Jurkat, Clone E6-1 (cell line): Measurements from ENCODE around the gene TSPEAR.
"Not testable (repeated sequence)": the region's sequence is repeated elsewhere in the genome, so short reads cannot be mapped to it uniquely, and the experiment has no call there.

Experiments
- DNase-seq: peaks from one replicate; pipeline ENCODE4 v3.0.0-alpha.2; 2011; ENCODE audit warnings: low read depth, low spot score
- H3K4me3 ChIP-seq: 2 replicates; pipeline ENCODE4 v1.5.1; 2011; ENCODE audit warnings: mild to moderate bottlenecking, low read length, control low read depth, moderate library complexity

The TSPEAR gene

DNA sequence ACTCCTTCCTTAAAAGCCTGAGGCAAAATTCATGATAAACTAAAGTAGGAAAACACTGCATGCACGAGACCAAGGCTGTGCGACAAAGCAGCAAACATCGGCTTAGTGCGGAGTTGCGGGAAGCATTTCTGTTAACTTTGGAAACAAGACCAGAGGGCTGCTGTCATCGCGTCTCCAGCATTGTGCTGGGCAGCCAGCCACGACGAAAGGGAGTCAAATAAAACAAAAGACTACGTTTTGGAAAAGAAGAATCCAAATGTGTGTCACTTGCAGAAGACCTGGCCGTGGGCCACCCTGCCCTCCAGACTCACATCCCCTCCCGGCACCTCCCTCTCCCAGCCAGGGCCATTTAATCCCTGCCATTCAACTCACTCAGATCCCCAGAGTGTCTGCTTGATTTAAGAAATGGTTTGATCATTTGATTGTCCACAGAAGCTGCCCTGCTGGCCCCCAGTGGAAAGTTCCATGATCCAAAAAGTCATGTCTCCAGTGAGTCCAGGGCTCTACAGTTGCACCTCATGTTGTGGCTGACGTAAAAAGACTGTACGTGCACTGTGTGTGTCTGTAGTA is 67.5 kb downstream of the TSPEAR start:
- DNase-seq, result no peak
- H3K4me3 ChIP-seq, result no peak overlapping the region

DNA sequence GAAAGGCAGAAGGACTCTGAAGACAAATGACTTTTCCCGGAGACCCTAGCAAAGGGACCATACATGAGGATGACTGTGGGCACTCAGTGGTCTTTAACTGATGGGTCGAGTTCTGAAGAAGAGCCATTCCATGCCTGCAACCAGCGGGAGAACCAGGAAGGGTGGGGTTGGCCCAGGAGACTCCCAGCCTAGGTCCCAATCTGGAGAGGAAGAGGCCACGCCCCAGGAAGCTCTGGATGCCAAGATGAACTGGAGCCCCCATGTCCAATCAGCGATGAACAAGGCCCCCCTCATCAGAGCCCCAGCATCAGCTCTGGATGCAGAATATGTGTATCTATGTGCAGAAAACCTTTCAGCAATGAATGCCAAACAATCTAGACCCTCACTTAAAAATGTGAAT is 70.6 kb downstream of the TSPEAR start:
- no peak overlapping the region for H3K4me3 ChIP-seq
- no peak for DNase-seq

- no peak overlapping the region for H3K4me3 ChIP-seq
- no peak for DNase-seq
These were observed 72.1 kb downstream of the TSPEAR start for GRCh38 chr21:44639331-44639655.

GRCh38 chr21:44638506-44639330 is 72.7 kb downstream of the TSPEAR start:
- not testable (repeated sequence) for H3K4me3 ChIP-seq, DNase-seq

- not testable (repeated sequence) for H3K4me3 ChIP-seq, DNase-seq
These were observed 73.5 kb downstream of the TSPEAR start for GRCh38 chr21:44637851-44638348.

GRCh38 chr21:44637018-44637850 is 74.1 kb downstream of the TSPEAR start, which contains the start of gene KRTAP10-10:
TSS of gene KRTAP10-10 (plus strand) at chr21:44637356. CDS start at chr21:44637418, 62 bp downstream.
- no peak for DNase-seq
- H3K4me3 ChIP-seq, result no peak within 1 kb of the TSS

GRCh38 chr21:44636209-44637017 is 75.0 kb downstream of the TSPEAR start:
- DNase-seq, result no peak
- no peak overlapping the region for H3K4me3 ChIP-seq

- no peak for DNase-seq
- no peak overlapping the region for H3K4me3 ChIP-seq
These were observed 79.3 kb downstream of the TSPEAR start for GRCh38 chr21:44632067-44632466.

GRCh38 chr21:44630440-44630839 is 80.9 kb downstream of the TSPEAR start:
- no peak overlapping the region for H3K4me3 ChIP-seq
- DNase-seq, result no peak

DNA sequence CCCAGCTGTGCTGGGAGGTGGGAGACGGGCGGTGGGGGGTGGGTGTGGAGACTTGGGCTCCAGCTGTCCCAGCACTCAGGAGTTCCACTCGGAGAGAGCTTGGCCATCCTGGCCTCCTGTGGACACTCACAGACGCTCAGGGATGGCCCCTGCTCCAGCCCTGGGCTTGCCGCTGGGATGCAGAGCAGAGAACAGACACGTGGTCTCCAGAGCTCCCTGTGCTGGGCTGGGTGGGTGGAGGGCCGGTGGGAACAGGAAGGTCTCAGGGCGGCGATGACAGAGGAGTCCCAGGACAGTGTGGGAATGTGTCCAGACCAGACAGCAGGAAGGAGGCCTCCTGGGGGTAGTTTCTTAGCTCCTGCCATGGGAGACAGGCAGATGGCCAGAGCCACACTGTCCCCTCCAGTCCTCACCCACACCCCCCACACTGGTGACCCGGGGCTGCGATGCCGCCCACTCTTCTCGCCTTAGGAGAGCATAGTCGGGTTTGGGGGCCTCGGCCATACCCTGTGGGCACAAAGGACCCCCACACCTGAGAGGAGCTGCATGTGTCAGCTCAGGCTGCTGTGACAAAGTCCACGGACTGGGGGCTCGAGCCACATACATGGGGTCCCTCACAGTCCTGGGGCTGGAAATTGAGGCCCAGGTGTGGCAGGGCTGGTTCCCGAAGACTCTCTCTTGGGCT is 82.5 kb downstream of the TSPEAR start:
- no peak for DNase-seq

GRCh38 chr21:44627831-44628233 is 83.5 kb downstream of the TSPEAR start:
- not testable (repeated sequence) for DNase-seq, H3K4me3 ChIP-seq

More for the DNA sequence above, 82.5 kb downstream of the TSPEAR start:
- no peak overlapping the region for H3K4me3 ChIP-seq

DNA sequence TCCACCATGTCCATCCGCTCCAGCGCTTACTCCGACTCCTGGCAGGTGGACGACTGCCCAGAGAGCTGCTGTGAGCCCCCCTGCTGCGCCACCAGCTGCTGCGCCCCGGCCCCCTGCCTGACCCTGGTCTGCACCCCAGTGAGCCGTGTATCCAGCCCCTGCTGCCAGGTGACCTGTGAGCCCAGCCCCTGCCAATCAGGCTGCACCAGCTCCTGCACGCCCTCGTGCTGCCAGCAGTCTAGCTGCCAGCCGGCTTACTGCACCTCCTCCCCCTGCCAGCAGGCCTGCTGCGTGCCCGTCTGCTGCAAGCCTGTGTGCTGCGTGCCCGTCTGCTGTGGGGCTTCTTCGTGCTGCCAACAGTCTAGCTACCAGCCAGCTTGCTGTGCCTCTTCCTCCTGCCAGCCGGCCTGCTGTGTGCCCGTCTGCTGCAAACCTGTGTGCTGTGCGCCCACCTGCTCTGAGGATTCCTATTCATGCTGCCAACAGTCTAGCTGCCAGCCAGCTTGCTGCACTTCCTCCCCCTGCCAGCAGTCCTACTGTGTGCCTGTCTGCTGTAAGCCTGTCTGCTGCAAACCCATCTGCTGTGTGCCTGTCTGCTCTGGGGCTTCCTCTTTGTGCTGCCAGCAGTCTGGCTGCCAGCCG is 84.1 kb downstream of the TSPEAR start:
- not testable (repeated sequence) for DNase-seq, H3K4me3 ChIP-seq

GRCh38 chr21:44626673-44627143 is 84.7 kb downstream of the TSPEAR start, which contains the start of gene KRTAP10-9:
TSS of gene KRTAP10-9 (plus strand) at chr21:44627093. CDS start at chr21:44627172, 79 bp downstream.
- DNase-seq, result no peak
- H3K4me3 ChIP-seq, result no peak within 1 kb of the TSS

DNA sequence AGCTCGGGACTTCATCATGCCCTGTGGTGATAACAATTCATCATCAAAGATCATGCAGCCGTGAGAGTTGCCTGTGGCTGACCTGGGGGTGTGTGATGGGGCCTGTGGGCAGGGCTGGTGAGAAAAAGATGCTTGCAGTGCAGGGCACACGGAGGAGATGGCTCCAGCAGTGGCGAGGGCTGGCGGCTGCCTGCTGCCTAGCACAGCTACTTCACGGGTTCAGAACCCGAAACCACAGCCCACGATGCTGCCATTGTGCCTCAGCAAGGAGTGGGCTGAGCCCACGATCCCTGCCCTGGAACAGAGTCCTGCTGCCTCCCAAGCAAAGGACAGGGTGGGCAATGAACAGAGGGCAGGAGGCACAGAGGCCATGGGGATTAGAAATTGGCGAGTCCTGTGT is 85.1 kb downstream of the TSPEAR start:
- no peak for DNase-seq
- H3K4me3 ChIP-seq, result no peak overlapping the region

DNA sequence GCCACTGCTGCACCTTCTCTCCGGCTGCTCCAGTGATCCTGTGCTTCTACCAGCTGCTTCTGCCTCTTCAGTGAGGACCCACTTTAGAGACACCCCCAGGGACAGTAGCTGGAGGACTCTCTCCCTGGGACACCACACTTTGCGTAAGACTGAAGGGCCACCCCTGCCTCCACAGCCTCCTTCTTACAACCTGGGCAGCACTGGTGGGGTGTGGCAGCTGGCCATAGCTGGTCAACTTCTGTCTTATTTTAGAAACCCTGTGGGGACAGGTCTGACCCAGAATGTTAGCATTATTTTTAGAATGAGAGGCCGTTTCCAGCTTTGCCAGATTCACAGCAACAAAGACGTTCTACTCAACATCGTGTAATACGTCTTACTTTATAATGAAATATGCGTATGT is 85.6 kb downstream of the TSPEAR start:
- no peak overlapping the region for H3K4me3 ChIP-seq
- no peak for DNase-seq

DNA sequence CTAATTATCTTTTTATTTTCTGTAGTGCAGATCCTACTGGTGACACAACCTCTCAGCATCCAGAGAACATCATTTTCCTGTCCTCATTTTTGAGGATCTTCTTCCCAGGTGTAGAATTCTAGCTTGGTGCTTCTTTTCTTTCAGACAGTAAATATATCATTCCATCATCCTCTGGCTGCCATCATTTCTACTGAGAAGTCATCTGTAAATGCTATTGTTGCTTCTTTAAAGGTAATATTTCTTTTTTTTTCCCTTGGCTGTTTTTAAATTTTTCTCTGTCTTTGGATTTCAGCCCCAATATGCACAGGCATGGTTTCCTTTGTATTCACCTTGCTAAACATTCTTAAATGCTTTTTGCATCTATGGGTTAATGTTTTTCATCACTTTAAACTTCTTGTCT is 87.8 kb downstream of the TSPEAR start:
- DNase-seq, result no peak
- H3K4me3 ChIP-seq, result no peak overlapping the region

GRCh38 chr21:44619886-44620285 is 91.5 kb downstream of the TSPEAR start:
- no peak for DNase-seq
- H3K4me3 ChIP-seq, result no peak overlapping the region

DNA sequence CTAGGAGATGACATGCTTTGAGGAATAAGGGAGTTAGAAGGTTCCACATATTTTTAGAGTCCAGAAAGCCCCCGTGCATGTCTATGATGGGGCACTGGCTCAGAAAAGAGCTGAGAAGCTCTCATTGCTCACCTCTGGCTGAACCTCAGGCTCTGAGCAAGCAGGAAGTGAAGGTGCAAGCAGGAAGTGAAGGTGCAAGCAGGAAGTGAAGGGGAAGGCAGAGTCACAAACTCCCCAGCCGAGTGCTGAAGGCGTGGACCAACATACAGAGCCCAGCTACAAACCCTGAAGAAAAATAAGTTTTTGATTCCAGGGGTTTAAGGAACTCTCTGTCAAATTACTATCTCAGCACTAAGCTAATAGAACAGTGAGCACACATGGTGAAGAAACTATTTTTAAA is 92.5 kb downstream of the TSPEAR start:
- H3K4me3 ChIP-seq, result no peak overlapping the region
- peak; percentile 25 for DNase-seq
